Measurements from ENCODE around the gene TTC39C. TPM values are rescaled to one million over a fixed set of nuclear protein-coding genes. Genes with fewer than 3 reads are reported as not detected.
"Not testable (repeated sequence)": the region's sequence is repeated elsewhere in the genome, so short reads cannot be mapped to it uniquely, and the experiment has no call there.

Gene TTC39C
- total RNA-seq, 4 donors from 2014 or later = 24.7 to 39.1 (median 34.2) TPM

GRCh38 chr18:24052053-24052452 lies 37.5 kb downstream of the TTC39C start:
- no peak for ATAC-seq (ENCODE audit: low FRiP score)
- no peak for DNase-seq (ENCODE audit: low spot score)

GRCh38 chr18:24053211-24053610 lies 38.7 kb downstream of the TTC39C start:
- DNase-seq (ENCODE audit: low spot score) (no peak), ATAC-seq (ENCODE audit: low FRiP score) (no peak)
- no peak for TF ChIP-seq CTCF (IDR thresholded peaks at IDR 0.05)

More at GRCh38 chr18:24052053-24052452, 37.5 kb downstream of the TTC39C start:
- no peak for TF ChIP-seq CTCF (IDR thresholded peaks at IDR 0.05)

GRCh38 chr18:24054130-24054529 lies 39.6 kb downstream of the TTC39C start:
- no peak for DNase-seq (ENCODE audit: low spot score)
- no peak for ATAC-seq (ENCODE audit: low FRiP score)
- TF ChIP-seq CTCF (IDR thresholded peaks at IDR 0.05) = no peak

- ATAC-seq (ENCODE audit: low FRiP score) (no peak), DNase-seq (ENCODE audit: low spot score) (no peak)
- TF ChIP-seq CTCF (IDR thresholded peaks at IDR 0.05) = no peak
These were observed 40.7 kb downstream of the TTC39C start for GRCh38 chr18:24055009-24055804.

GRCh38 chr18:24055878-24056277 lies 41.3 kb downstream of the TTC39C start:
- no peak for ATAC-seq (ENCODE audit: low FRiP score)

GRCh38 chr18:24056506-24056905 lies 42.0 kb downstream of the TTC39C start:
- ATAC-seq (ENCODE audit: low FRiP score) (no peak), DNase-seq (ENCODE audit: low spot score) (no peak)
- no peak for TF ChIP-seq CTCF (IDR thresholded peaks at IDR 0.05)

More at GRCh38 chr18:24055878-24056277, 41.3 kb downstream of the TTC39C start:
- TF ChIP-seq CTCF (IDR thresholded peaks at IDR 0.05) = no peak
- no peak for DNase-seq (ENCODE audit: low spot score)

- no peak for DNase-seq (ENCODE audit: low spot score)
- ATAC-seq (ENCODE audit: low FRiP score) = no peak
- no peak for TF ChIP-seq CTCF (IDR thresholded peaks at IDR 0.05)
These were observed 43.2 kb downstream of the TTC39C start for GRCh38 chr18:24057804-24058203.

- not testable (repeated sequence) for ATAC-seq (ENCODE audit: low FRiP score); DNase-seq (ENCODE audit: low spot score)
These were observed 44.8 kb downstream of the TTC39C start for GRCh38 chr18:24059385-24059784.

All from omental fat pad (tissue), 4 donors.